Measurements from ENCODE around the gene ARHGEF7. TPM values are rescaled to one million over a fixed set of nuclear protein-coding genes. Genes with fewer than 3 reads are reported as not detected.

Gene ARHGEF7
- total and polyA plus RNA-seq, 2 experiments from 2014 or later, result 23.6 to 58.9 TPM

DNA sequence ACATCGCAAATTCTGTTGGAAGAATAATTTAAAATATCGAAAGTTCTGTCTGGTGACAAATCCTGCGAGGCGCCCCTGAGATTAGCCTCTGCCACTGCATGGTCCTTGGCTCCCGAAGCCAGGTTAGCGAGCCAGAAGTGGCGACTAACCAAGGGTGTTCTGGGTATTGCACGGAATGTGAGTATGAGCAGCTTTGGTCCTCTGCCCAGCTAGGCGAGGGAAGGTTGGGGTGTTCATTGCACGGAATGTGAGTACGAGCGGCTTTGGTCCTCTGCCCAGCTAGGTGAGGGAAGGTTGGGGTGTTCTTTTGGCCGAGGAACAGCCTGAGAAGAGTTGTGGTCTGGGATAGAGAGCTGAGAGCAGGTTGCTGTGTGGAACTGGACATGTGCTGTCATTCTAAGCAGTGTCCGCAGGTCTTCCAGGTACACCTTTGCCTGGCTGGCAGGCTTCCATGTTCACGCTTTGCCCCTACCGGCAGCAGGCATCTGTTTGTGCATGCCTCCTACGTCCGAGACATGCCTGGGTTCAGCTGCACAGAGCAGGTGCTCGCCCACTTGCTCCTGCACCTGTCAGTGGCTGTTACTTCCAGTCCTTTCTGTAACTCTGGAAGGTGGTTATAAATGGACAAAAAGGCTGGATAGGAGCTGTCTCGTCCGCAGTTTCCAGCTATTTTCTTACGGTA lies 187.1 kb downstream of the ARHGEF7 start:
- TF ChIP-seq STAT1 (IDR thresholded peaks at IDR 0.05; ENCODE audit: unreplicated experiment) (no peak), NANOG (IDR thresholded peaks at IDR 0.05; ENCODE audit: borderline replicate concordance) (no peak), EZH2phosphoT487 (IDR thresholded peaks at IDR 0.05; ENCODE audit: unreplicated experiment) (no peak), JUNB (IDR thresholded peaks at IDR 0.05; ENCODE audit: unreplicated experiment) (no peak), POLR2AphosphoS5 (IDR thresholded peaks at IDR 0.05; ENCODE audit: low read depth) (no peak), ZNF331 (CRISPR knock-in tag; IDR thresholded peaks at IDR 0.05; ENCODE audit: low read depth) (no peak), CREB1 (CRISPR knock-in tag; IDR thresholded peaks at IDR 0.05; ENCODE audit: low read depth) (no peak), ZNF114 (CRISPR knock-in tag; IDR thresholded peaks at IDR 0.05) (no peak), EZH2 (IDR thresholded peaks at IDR 0.05; ENCODE audit: low read depth, unreplicated experiment) (no peak)
- TF ChIP-seq, protein P1, sequence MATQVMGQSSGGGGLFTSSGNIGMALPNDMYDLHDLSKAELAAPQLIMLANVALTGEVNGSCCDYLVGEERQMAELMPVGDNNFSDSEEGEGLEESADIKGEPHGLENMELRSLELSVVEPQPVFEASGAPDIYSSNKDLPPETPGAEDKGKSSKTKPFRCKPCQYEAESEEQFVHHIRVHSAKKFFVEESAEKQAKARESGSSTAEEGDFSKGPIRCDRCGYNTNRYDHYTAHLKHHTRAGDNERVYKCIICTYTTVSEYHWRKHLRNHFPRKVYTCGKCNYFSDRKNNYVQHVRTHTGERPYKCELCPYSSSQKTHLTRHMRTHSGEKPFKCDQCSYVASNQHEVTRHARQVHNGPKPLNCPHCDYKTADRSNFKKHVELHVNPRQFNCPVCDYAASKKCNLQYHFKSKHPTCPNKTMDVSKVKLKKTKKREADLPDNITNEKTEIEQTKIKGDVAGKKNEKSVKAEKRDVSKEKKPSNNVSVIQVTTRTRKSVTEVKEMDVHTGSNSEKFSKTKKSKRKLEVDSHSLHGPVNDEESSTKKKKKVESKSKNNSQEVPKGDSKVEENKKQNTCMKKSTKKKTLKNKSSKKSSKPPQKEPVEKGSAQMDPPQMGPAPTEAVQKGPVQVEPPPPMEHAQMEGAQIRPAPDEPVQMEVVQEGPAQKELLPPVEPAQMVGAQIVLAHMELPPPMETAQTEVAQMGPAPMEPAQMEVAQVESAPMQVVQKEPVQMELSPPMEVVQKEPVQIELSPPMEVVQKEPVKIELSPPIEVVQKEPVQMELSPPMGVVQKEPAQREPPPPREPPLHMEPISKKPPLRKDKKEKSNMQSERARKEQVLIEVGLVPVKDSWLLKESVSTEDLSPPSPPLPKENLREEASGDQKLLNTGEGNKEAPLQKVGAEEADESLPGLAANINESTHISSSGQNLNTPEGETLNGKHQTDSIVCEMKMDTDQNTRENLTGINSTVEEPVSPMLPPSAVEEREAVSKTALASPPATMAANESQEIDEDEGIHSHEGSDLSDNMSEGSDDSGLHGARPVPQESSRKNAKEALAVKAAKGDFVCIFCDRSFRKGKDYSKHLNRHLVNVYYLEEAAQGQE (IDR thresholded peaks at IDR 0.05; ENCODE audit: unreplicated experiment), result no peak
- TF ChIP-seq, protein P2, sequence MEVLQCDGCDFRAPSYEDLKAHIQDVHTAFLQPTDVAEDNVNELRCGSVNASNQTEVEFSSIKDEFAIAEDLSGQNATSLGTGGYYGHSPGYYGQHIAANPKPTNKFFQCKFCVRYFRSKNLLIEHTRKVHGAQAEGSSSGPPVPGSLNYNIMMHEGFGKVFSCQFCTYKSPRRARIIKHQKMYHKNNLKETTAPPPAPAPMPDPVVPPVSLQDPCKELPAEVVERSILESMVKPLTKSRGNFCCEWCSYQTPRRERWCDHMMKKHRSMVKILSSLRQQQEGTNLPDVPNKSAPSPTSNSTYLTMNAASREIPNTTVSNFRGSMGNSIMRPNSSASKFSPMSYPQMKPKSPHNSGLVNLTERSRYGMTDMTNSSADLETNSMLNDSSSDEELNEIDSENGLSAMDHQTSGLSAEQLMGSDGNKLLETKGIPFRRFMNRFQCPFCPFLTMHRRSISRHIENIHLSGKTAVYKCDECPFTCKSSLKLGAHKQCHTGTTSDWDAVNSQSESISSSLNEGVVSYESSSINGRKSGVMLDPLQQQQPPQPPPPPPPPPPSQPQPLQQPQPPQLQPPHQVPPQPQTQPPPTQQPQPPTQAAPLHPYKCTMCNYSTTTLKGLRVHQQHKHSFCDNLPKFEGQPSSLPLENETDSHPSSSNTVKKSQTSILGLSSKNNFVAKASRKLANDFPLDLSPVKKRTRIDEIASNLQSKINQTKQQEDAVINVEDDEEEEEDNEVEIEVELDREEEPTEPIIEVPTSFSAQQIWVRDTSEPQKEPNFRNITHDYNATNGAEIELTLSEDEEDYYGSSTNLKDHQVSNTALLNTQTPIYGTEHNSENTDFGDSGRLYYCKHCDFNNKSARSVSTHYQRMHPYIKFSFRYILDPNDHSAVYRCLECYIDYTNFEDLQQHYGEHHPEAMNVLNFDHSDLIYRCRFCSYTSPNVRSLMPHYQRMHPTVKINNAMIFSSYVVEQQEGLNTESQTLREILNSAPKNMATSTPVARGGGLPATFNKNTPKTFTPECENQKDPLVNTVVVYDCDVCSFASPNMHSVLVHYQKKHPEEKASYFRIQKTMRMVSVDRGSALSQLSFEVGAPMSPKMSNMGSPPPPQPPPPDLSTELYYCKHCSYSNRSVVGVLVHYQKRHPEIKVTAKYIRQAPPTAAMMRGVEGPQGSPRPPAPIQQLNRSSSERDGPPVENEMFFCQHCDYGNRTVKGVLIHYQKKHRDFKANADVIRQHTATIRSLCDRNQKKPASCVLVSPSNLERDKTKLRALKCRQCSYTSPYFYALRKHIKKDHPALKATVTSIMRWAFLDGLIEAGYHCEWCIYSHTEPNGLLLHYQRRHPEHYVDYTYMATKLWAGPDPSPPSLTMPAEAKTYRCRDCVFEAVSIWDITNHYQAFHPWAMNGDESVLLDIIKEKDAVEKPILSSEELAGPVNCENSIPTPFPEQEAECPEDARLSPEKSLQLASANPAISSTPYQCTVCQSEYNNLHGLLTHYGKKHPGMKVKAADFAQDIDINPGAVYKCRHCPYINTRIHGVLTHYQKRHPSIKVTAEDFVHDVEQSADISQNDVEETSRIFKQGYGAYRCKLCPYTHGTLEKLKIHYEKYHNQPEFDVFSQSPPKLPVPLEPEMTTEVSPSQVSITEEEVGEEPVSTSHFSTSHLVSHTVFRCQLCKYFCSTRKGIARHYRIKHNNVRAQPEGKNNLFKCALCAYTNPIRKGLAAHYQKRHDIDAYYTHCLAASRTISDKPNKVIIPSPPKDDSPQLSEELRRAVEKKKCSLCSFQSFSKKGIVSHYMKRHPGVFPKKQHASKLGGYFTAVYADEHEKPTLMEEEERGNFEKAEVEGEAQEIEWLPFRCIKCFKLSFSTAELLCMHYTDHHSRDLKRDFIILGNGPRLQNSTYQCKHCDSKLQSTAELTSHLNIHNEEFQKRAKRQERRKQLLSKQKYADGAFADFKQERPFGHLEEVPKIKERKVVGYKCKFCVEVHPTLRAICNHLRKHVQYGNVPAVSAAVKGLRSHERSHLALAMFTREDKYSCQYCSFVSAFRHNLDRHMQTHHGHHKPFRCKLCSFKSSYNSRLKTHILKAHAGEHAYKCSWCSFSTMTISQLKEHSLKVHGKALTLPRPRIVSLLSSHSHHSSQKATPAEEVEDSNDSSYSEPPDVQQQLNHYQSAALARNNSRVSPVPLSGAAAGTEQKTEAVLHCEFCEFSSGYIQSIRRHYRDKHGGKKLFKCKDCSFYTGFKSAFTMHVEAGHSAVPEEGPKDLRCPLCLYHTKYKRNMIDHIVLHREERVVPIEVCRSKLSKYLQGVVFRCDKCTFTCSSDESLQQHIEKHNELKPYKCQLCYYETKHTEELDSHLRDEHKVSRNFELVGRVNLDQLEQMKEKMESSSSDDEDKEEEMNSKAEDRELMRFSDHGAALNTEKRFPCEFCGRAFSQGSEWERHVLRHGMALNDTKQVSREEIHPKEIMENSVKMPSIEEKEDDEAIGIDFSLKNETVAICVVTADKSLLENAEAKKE (CRISPR knock-in tag; IDR thresholded peaks at IDR 0.05), result no peak
- TF ChIP-seq, protein P3, sequence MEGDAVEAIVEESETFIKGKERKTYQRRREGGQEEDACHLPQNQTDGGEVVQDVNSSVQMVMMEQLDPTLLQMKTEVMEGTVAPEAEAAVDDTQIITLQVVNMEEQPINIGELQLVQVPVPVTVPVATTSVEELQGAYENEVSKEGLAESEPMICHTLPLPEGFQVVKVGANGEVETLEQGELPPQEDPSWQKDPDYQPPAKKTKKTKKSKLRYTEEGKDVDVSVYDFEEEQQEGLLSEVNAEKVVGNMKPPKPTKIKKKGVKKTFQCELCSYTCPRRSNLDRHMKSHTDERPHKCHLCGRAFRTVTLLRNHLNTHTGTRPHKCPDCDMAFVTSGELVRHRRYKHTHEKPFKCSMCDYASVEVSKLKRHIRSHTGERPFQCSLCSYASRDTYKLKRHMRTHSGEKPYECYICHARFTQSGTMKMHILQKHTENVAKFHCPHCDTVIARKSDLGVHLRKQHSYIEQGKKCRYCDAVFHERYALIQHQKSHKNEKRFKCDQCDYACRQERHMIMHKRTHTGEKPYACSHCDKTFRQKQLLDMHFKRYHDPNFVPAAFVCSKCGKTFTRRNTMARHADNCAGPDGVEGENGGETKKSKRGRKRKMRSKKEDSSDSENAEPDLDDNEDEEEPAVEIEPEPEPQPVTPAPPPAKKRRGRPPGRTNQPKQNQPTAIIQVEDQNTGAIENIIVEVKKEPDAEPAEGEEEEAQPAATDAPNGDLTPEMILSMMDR (conservative IDR thresholded peaks at IDR 0.05; ENCODE audit: low read depth in 2 of 2), result no peak
- TF ChIP-seq, protein P4, sequence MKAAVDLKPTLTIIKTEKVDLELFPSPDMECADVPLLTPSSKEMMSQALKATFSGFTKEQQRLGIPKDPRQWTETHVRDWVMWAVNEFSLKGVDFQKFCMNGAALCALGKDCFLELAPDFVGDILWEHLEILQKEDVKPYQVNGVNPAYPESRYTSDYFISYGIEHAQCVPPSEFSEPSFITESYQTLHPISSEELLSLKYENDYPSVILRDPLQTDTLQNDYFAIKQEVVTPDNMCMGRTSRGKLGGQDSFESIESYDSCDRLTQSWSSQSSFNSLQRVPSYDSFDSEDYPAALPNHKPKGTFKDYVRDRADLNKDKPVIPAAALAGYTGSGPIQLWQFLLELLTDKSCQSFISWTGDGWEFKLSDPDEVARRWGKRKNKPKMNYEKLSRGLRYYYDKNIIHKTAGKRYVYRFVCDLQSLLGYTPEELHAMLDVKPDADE (IDR thresholded peaks at IDR 0.05), result no peak
- Mint-ChIP-seq H3K27me3 (ENCODE audit: insufficient read depth, low read depth, poor library complexity) (peaks cover 5% of the 10 kb centered on the region), H3K4me1 (no peaks in the 10 kb centered on the region), H3K9me3 (no peaks in the 10 kb centered on the region), H3K4me3 (no peak overlapping the region), H3K27ac (no peak overlapping the region), H3K36me3 (ENCODE audit: low read depth) (peaks cover 55% of the 10 kb centered on the region)
- H3K79me2 ChIP-seq (replicated peaks; ENCODE audit: insufficient read depth), result no peaks in the 10 kb centered on the region
- no peak overlapping the region for H3K4me2 ChIP-seq
- H3K36me3 ChIP-seq (ENCODE audit: insufficient read depth), result peaks cover 20% of the 10 kb centered on the region; the same call in 1 of the 2 replicates
- H3K27ac ChIP-seq (ENCODE audit: low read depth), result no peak overlapping the region
- H4K20me1 ChIP-seq (replicated peaks; ENCODE audit: insufficient read depth), result peaks cover 5% of the 10 kb centered on the region
- no peaks in the 10 kb centered on the region for H3K4me1 ChIP-seq (ENCODE audit: insufficient read depth)
- no peak overlapping the region for H2AFZ ChIP-seq
- DNase-seq (ENCODE audit: low spot score) (no peak), ATAC-seq (no peak)
- H3K27me3 ChIP-seq (ENCODE audit: insufficient read depth), result no peaks in the 10 kb centered on the region
- H3K9me2 ChIP-seq (ENCODE audit: insufficient read depth), result no peaks in the 10 kb centered on the region
- no peak overlapping the region for H3K4me3 ChIP-seq
- H3F3A ChIP-seq (replicated peaks; ENCODE audit: low read depth), result no peaks in the 10 kb centered on the region

All from GM23338 (cell line).